ENCODE data around the gene AK4. TPM values are rescaled to one million over a fixed set of nuclear protein-coding genes. Genes with fewer than 3 reads are reported as not detected.
A peak's percentile ranks its signal among the peaks of the same experiment; 100 is the strongest.

Gene AK4
- total and polyA plus RNA-seq, 9 donors: 5.0 to 14.1 (median 7.6) TPM

- H3K27ac ChIP-seq (ENCODE audit: low read length): peak overlapping the region; percentile 81
- H3K9me3 ChIP-seq (replicated peaks; ENCODE audit: control insufficient read depth, low read depth, low read length): no peaks in the 10 kb centered on the region
- H3K4me1 ChIP-seq (ENCODE audit: control insufficient read depth, insufficient read depth, low read length): peaks cover 38% of the 10 kb centered on the region
- peak; percentile 96 for DNase-seq
- H3K4me3 ChIP-seq (ENCODE audit: low read length): peak overlapping the region; percentile 1
- H3K36me3 ChIP-seq (ENCODE audit: control insufficient read depth, insufficient read depth, low read length): no peaks in the 10 kb centered on the region
- 30% methylated on average over 3 of the region's 13 CpGs for WGBS (ENCODE audit: insufficient coverage)
- no peaks in the 10 kb centered on the region for H3K27me3 ChIP-seq (ENCODE audit: control insufficient read depth, insufficient read depth, low read length)
Measured at GRCh38 chr1:65175171-65176055, 27.4 kb downstream of the AK4 start.

- no CpG with 5 or more reads among the region's 2 CpGs for WGBS (ENCODE audit: insufficient coverage)
- DNase-seq: peak; percentile 68
- H3K27me3 ChIP-seq (ENCODE audit: control insufficient read depth, insufficient read depth, low read length): no peaks in the 10 kb centered on the region
- peaks cover 33% of the 10 kb centered on the region for H3K4me1 ChIP-seq (ENCODE audit: control insufficient read depth, insufficient read depth, low read length)
- H3K27ac ChIP-seq (ENCODE audit: low read length): peak overlapping the region; percentile 81
- no peak overlapping the region for H3K4me3 ChIP-seq (ENCODE audit: low read length)
- H3K9me3 ChIP-seq (replicated peaks; ENCODE audit: control insufficient read depth, low read depth, low read length): no peaks in the 10 kb centered on the region
- H3K36me3 ChIP-seq (ENCODE audit: control insufficient read depth, insufficient read depth, low read length): no peaks in the 10 kb centered on the region
Measured at GRCh38 chr1:65176056-65176450, 28.1 kb downstream of the AK4 start.

- Histone ChIP-seq H3K36me3 (ENCODE audit: control insufficient read depth, insufficient read depth, low read length) (no peaks in the 10 kb centered on the region), H3K27ac (ENCODE audit: low read length) (peak overlapping the region; percentile 81), H3K4me3 (ENCODE audit: low read length) (no peak overlapping the region), H3K27me3 (ENCODE audit: control insufficient read depth, insufficient read depth, low read length) (no peaks in the 10 kb centered on the region), H3K9me3 (replicated peaks; ENCODE audit: control insufficient read depth, low read depth, low read length) (no peaks in the 10 kb centered on the region), H3K4me1 (ENCODE audit: control insufficient read depth, insufficient read depth, low read length) (peaks cover 33% of the 10 kb centered on the region)
- 89% methylated on average over 1 of the region's 3 CpGs for WGBS (ENCODE audit: insufficient coverage)
- DNase-seq: no peak
Measured at GRCh38 chr1:65176591-65176990, 28.6 kb downstream of the AK4 start.

GRCh38 chr1:65177457-65177856 is 29.5 kb downstream of the AK4 start:
- Histone ChIP-seq H3K27ac (ENCODE audit: low read length) (no peak overlapping the region), H3K27me3 (ENCODE audit: control insufficient read depth, insufficient read depth, low read length) (no peaks in the 10 kb centered on the region), H3K4me3 (ENCODE audit: low read length) (no peak overlapping the region), H3K9me3 (replicated peaks; ENCODE audit: control insufficient read depth, low read depth, low read length) (no peaks in the 10 kb centered on the region), H3K4me1 (ENCODE audit: control insufficient read depth, insufficient read depth, low read length) (peaks cover 32% of the 10 kb centered on the region), H3K36me3 (ENCODE audit: control insufficient read depth, insufficient read depth, low read length) (no peaks in the 10 kb centered on the region)
- DNase-seq: no peak
- no CpG with 5 or more reads among the region's 4 CpGs for WGBS (ENCODE audit: insufficient coverage)

- H3K4me1 ChIP-seq (ENCODE audit: control insufficient read depth, insufficient read depth, low read length): peaks cover 26% of the 10 kb centered on the region
- no peaks in the 10 kb centered on the region for H3K27me3 ChIP-seq (ENCODE audit: control insufficient read depth, insufficient read depth, low read length)
- 100% methylated on average over 1 of the region's 5 CpGs for WGBS (ENCODE audit: insufficient coverage)
- no peak for DNase-seq
- H3K4me3 ChIP-seq (ENCODE audit: low read length): no peak overlapping the region
- no peak overlapping the region for H3K27ac ChIP-seq (ENCODE audit: low read length)
- H3K36me3 ChIP-seq (ENCODE audit: control insufficient read depth, insufficient read depth, low read length): no peaks in the 10 kb centered on the region
- no peaks in the 10 kb centered on the region for H3K9me3 ChIP-seq (replicated peaks; ENCODE audit: control insufficient read depth, low read depth, low read length)
Measured at GRCh38 chr1:65178235-65178634, 30.2 kb downstream of the AK4 start.

- no CpG with 5 or more reads among the region's 1 CpG for WGBS (ENCODE audit: insufficient coverage)
- Histone ChIP-seq H3K36me3 (ENCODE audit: control insufficient read depth, insufficient read depth, low read length) (no peaks in the 10 kb centered on the region), H3K27me3 (ENCODE audit: control insufficient read depth, insufficient read depth, low read length) (no peaks in the 10 kb centered on the region), H3K27ac (ENCODE audit: low read length) (no peak overlapping the region), H3K9me3 (replicated peaks; ENCODE audit: control insufficient read depth, low read depth, low read length) (no peaks in the 10 kb centered on the region), H3K4me3 (ENCODE audit: low read length) (no peak overlapping the region), H3K4me1 (ENCODE audit: control insufficient read depth, insufficient read depth, low read length) (peaks cover 18% of the 10 kb centered on the region)
- DNase-seq: no peak
Measured at GRCh38 chr1:65179148-65179547, 31.1 kb downstream of the AK4 start.

GRCh38 chr1:65180977-65181376 is 33.0 kb downstream of the AK4 start:
- Histone ChIP-seq H3K27ac (ENCODE audit: low read length) (no peak overlapping the region), H3K4me3 (ENCODE audit: low read length) (no peak overlapping the region), H3K4me1 (ENCODE audit: control insufficient read depth, insufficient read depth, low read length) (peaks cover 7% of the 10 kb centered on the region), H3K36me3 (ENCODE audit: control insufficient read depth, insufficient read depth, low read length) (no peaks in the 10 kb centered on the region), H3K9me3 (replicated peaks; ENCODE audit: control insufficient read depth, low read depth, low read length) (no peaks in the 10 kb centered on the region), H3K27me3 (ENCODE audit: control insufficient read depth, insufficient read depth, low read length) (no peaks in the 10 kb centered on the region)
- no CpG with 5 or more reads among the region's 1 CpG for WGBS (ENCODE audit: insufficient coverage)
- DNase-seq: no peak

GRCh38 chr1:65182658-65183268 is 34.8 kb downstream of the AK4 start:
- Histone ChIP-seq H3K36me3 (ENCODE audit: control insufficient read depth, insufficient read depth, low read length) (no peaks in the 10 kb centered on the region), H3K4me3 (ENCODE audit: low read length) (no peak overlapping the region)
- DNase-seq: no peak

GRCh38 chr1:65189576-65190115 is 41.6 kb downstream of the AK4 start:
- Histone ChIP-seq H3K4me1 (ENCODE audit: control insufficient read depth, insufficient read depth, low read length) (no peaks in the 10 kb centered on the region), H3K36me3 (ENCODE audit: control insufficient read depth, insufficient read depth, low read length) (no peaks in the 10 kb centered on the region), H3K27me3 (ENCODE audit: control insufficient read depth, insufficient read depth, low read length) (no peaks in the 10 kb centered on the region), H3K27ac (ENCODE audit: low read length) (no peak overlapping the region), H3K9me3 (replicated peaks; ENCODE audit: control insufficient read depth, low read depth, low read length) (no peaks in the 10 kb centered on the region), H3K4me3 (ENCODE audit: low read length) (no peak overlapping the region)
- DNase-seq: no peak
- no CpG with 5 or more reads among the region's 2 CpGs for WGBS (ENCODE audit: insufficient coverage)

More at GRCh38 chr1:65182658-65183268, 34.8 kb downstream of the AK4 start:
- Histone ChIP-seq H3K27me3 (ENCODE audit: control insufficient read depth, insufficient read depth, low read length) (no peaks in the 10 kb centered on the region), H3K4me1 (ENCODE audit: control insufficient read depth, insufficient read depth, low read length) (no peaks in the 10 kb centered on the region), H3K9me3 (replicated peaks; ENCODE audit: control insufficient read depth, low read depth, low read length) (no peaks in the 10 kb centered on the region), H3K27ac (ENCODE audit: low read length) (no peak overlapping the region)
- WGBS (ENCODE audit: insufficient coverage): no CpG with 5 or more reads among the region's 2 CpGs

GRCh38 chr1:65190229-65190628 is 42.2 kb downstream of the AK4 start:
- Histone ChIP-seq H3K4me1 (ENCODE audit: control insufficient read depth, insufficient read depth, low read length) (peaks cover 3% of the 10 kb centered on the region), H3K27me3 (ENCODE audit: control insufficient read depth, insufficient read depth, low read length) (no peaks in the 10 kb centered on the region), H3K27ac (ENCODE audit: low read length) (no peak overlapping the region), H3K4me3 (ENCODE audit: low read length) (no peak overlapping the region), H3K36me3 (ENCODE audit: control insufficient read depth, insufficient read depth, low read length) (no peaks in the 10 kb centered on the region), H3K9me3 (replicated peaks; ENCODE audit: control insufficient read depth, low read depth, low read length) (no peaks in the 10 kb centered on the region)
- WGBS (ENCODE audit: insufficient coverage): no CpG with 5 or more reads among the region's 4 CpGs
- DNase-seq: no peak
